ENCODE measurements around the gene CEMIP. TPM values are rescaled to one million over a fixed set of nuclear protein-coding genes. Genes with fewer than 3 reads are reported as not detected.

The CEMIP gene
- polyA plus RNA-seq, 3 donors = not detected

DNA sequence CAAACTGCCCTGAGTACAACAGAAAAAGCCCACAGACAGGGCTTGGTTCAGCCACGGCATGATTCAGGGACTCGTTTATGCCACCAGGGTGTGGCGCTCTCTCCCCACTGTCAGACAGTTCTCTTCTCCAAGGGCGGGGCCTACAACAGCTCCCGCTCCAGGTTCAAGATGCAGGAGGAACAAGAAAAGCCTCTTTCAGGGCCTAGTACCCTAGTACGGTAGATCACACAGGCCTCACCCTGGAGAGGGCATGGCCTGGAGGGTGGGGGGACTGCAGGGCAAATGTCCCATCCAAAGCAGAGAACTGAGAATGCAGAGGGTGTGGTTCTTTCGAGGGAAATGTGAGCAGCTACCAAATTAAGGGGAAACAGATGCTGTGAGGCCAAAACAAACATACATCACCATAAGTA is 198.5 kb downstream of the CEMIP start:
- H3K4me3 Mint-ChIP-seq = no peak overlapping the region
- TF ChIP-seq, protein P1, sequence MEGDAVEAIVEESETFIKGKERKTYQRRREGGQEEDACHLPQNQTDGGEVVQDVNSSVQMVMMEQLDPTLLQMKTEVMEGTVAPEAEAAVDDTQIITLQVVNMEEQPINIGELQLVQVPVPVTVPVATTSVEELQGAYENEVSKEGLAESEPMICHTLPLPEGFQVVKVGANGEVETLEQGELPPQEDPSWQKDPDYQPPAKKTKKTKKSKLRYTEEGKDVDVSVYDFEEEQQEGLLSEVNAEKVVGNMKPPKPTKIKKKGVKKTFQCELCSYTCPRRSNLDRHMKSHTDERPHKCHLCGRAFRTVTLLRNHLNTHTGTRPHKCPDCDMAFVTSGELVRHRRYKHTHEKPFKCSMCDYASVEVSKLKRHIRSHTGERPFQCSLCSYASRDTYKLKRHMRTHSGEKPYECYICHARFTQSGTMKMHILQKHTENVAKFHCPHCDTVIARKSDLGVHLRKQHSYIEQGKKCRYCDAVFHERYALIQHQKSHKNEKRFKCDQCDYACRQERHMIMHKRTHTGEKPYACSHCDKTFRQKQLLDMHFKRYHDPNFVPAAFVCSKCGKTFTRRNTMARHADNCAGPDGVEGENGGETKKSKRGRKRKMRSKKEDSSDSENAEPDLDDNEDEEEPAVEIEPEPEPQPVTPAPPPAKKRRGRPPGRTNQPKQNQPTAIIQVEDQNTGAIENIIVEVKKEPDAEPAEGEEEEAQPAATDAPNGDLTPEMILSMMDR (IDR thresholded peaks at IDR 0.05) = peak; percentile 72
- WGBS (ENCODE audit: insufficient coverage) = 49% methylated on average over 2 of the region's 7 CpGs
- Histone ChIP-seq H3K36me3 (replicated peaks in 1 of 2; ENCODE audit: control insufficient read depth in 1 of 2, insufficient read depth in 2 of 2, low read length in 2 of 2) (peaks cover 47 to 74% of the 10 kb centered on the region in 2 donors), H3K4me3 (replicated peaks in 1 of 3; ENCODE audit: low read depth in 2 of 3, low read length in 3 of 3) (no peak overlapping the region), H2AFZ (ENCODE audit: insufficient read depth, low read depth, low read length, poor library complexity, severe bottlenecking) (no peak overlapping the region), H3K4me2 (replicated peaks; ENCODE audit: extremely low read depth, low read length, poor library complexity, severe bottlenecking) (no peak overlapping the region), H3K79me2 (ENCODE audit: insufficient read depth, low read length) (peaks cover 27% of the 10 kb centered on the region), H3K4me1 (ENCODE audit: control insufficient read depth in 1 of 2, insufficient read depth in 2 of 2, low read length in 2 of 2) (no peaks in the 10 kb centered on the region), H3K9ac (ENCODE audit: insufficient read depth, low read length, poor library complexity, severe bottlenecking) (no peak overlapping the region), H3K27me3 (ENCODE audit: control insufficient read depth in 2 of 2, insufficient read depth in 2 of 2, low read length in 2 of 2) (no peaks in the 10 kb centered on the region), H4K20me1 (ENCODE audit: insufficient read depth, low read length) (peaks cover 18% of the 10 kb centered on the region), H3K27ac (ENCODE audit: low read depth in 1 of 2, low read length in 2 of 2) (peak overlapping the region in 1 of 2 donors; percentile 24), H3K9me3 (replicated peaks in 1 of 2; ENCODE audit: control insufficient read depth in 1 of 2, insufficient read depth in 1 of 2, low read length in 2 of 2) (no peaks in the 10 kb centered on the region)
- peaks cover 0 to 2% (median 0%) of the 10 kb centered on the region in 7 donors for H3K9me3 Mint-ChIP-seq
- peak; percentile 44 to 58 (median 48) for DNase-seq
- intact Hi-C loops (cut with micrococcal nuclease) = loop anchor here (5.0 to 10.0 kb wide), 2 partner anchors 127 to 290 kb away; no protein-coding TSS in a partner anchor
- peak overlapping the region in 6 of 7 donors; percentile 14 to 78 (median 68) for H3K27ac Mint-ChIP-seq
- peaks cover 54 to 65% of the 10 kb centered on the region in 2 donors for H3K36me3 Mint-ChIP-seq
- peaks cover 13% of the 10 kb centered on the region for H3K4me1 Mint-ChIP-seq
- no peaks in the 10 kb centered on the region for H3K27me3 Mint-ChIP-seq (ENCODE audit: low read depth in 3 of 3)

DNA sequence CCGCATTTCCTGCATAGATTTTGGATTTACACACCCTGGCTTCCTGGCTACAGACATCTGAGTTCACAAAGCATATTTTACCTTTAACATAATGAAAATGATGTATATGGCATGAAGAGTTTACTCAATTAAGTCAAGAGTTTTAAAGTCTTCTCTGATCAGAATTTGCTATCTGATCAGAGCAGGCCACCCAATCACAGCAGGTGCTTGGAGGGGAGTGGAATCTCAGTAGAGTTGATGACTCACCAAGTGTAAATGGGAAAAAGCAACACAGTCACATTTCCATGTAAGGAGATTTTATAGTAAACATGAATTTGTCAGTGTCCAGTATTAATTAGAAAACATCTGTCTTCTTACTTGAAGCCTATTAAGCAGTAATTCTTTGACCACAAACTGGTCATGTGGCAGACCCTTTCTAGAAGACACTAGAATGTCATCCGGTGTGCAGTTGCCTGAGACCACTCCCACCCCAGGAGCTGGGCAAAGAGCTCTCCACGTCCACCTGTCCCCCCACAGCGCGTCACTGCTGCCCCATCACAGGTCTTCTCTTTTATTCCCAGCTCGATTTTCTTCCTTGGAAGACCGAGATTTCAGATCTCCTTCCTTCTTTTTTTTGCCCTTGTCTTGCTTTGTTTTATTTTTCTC is 199.6 kb downstream of the CEMIP start:
- H3K27me3 ChIP-seq (ENCODE audit: control insufficient read depth in 2 of 2, insufficient read depth in 2 of 2, low read length in 2 of 2) = no peaks in the 10 kb centered on the region
- H2AFZ ChIP-seq (ENCODE audit: insufficient read depth, low read depth, low read length, poor library complexity, severe bottlenecking) = no peak overlapping the region
- H3K27me3 Mint-ChIP-seq (ENCODE audit: low read depth in 3 of 3) = no peaks in the 10 kb centered on the region
- peaks cover 56 to 61% of the 10 kb centered on the region in 2 donors for H3K36me3 Mint-ChIP-seq
- H3K4me1 ChIP-seq (ENCODE audit: control insufficient read depth in 1 of 2, insufficient read depth in 2 of 2, low read length in 2 of 2) = no peaks in the 10 kb centered on the region
- TF ChIP-seq, protein P1 (IDR thresholded peaks at IDR 0.05) = no peak
- peaks cover 16% of the 10 kb centered on the region for H4K20me1 ChIP-seq (ENCODE audit: insufficient read depth, low read length)
- H3K4me3 Mint-ChIP-seq = no peak overlapping the region
- H3K4me1 Mint-ChIP-seq = peaks cover 18% of the 10 kb centered on the region
- H3K36me3 ChIP-seq (replicated peaks in 1 of 2; ENCODE audit: control insufficient read depth in 1 of 2, insufficient read depth in 2 of 2, low read length in 2 of 2) = peaks cover 39 to 62% of the 10 kb centered on the region in 2 donors
- no peak overlapping the region for H3K9ac ChIP-seq (ENCODE audit: insufficient read depth, low read length, poor library complexity, severe bottlenecking)
- WGBS (ENCODE audit: insufficient coverage) = 96% methylated on average over 6 of the region's 7 CpGs
- H3K9me3 ChIP-seq (replicated peaks in 1 of 2; ENCODE audit: control insufficient read depth in 1 of 2, insufficient read depth in 1 of 2, low read length in 2 of 2) = no peaks in the 10 kb centered on the region
- peaks cover 39% of the 10 kb centered on the region for H3K79me2 ChIP-seq (ENCODE audit: insufficient read depth, low read length)
- no peak overlapping the region for H3K4me3 ChIP-seq (replicated peaks in 1 of 3; ENCODE audit: low read depth in 2 of 3, low read length in 3 of 3)
- intact Hi-C loops (cut with micrococcal nuclease) = loop anchor here (5.0 to 10.0 kb wide), 2 partner anchors 126 to 288 kb away; no protein-coding TSS in a partner anchor
- no peak overlapping the region for H3K4me2 ChIP-seq (replicated peaks; ENCODE audit: extremely low read depth, low read length, poor library complexity, severe bottlenecking)
- peaks cover 0 to 2% (median 0%) of the 10 kb centered on the region in 7 donors for H3K9me3 Mint-ChIP-seq
- peak overlapping the region in 5 of 7 donors; percentile 10 to 91 (median 44) for H3K27ac Mint-ChIP-seq
- H3K27ac ChIP-seq (ENCODE audit: low read depth in 1 of 2, low read length in 2 of 2) = peak overlapping the region in 1 of 2 donors; percentile 21
- no peak for DNase-seq
